UCSD-AML1 (cell line): ENCODE data around the gene OR8G5.
"Not testable (repeated sequence)": the region's sequence is repeated elsewhere in the genome, so short reads cannot be mapped to it uniquely, and the experiment has no call there.

Experiments
- DNase-seq: peaks from one replicate; lab custom pipeline; 2025; ENCODE audit not compliant: unreplicated experiment; lab: John Stamatoyannopoulos, UW

The OR8G5 gene, protein sequence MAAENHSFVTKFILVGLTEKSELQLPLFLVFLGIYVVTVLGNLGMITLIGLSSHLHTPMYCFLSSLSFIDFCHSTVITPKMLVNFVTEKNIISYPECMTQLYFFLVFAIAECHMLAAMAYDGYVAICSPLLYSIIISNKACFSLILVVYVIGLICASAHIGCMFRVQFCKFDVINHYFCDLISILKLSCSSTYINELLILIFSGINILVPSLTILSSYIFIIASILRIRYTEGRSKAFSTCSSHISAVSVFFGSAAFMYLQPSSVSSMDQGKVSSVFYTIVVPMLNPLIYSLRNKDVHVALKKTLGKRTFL

DNA sequence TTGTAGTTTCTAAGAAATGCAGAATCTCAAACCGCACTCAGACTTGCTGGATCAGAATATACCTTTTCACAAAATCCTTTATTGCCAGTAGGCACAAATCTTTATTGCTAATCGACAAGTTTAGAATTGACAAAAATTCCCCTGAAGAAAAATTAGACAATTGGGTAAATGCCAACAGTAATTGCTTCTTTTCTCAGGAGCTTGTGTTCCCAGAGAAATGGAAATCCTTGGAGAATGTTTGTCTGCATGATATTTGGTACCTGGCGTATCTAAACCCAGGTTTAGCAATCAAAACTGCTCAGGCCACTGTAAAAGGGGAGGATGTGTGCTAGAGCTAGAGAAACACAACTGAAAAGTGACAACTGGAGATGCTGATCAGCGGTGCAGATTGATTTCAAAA is at the start of gene OR8G5:
Gene OR8G5 (plus strand): TSS at position 301 of the 400 bp plus-strand sequence. CDS start 8,556 bp downstream, outside the sequence.
- no peak for DNase-seq

DNA sequence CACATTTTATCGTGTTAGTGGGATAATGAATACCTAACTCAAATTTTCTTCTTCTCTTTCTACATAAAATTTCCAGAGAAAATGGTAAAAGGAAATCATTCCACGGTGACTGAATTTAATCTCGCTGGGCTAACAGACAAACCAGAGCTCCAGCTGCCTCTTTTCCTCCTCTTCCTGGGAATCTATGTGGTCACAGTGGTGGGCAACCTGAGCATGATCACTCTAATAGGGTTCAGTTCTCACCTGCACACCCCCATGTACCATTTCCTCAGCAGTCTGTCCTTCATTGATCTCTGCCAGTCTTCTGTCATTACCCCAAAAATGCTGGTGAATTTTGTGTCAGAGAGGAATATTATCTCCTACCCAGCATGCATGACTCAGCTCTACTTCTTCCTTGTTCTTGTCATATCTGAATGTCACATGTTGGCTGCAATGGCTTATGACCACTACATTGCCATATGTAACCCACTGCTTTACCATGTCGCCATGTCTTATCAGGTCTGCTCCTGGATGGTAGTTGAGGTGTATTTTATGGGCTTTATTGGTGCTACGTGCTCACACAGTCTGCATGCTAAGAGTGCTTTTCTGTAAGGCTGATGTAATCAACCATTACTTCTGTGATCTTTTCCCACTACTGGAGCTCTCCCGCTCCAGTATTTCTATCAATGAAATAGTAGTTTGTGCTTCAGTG is 48.9 kb upstream of the OR8G5 start:
- DNase-seq, result no peak

DNA sequence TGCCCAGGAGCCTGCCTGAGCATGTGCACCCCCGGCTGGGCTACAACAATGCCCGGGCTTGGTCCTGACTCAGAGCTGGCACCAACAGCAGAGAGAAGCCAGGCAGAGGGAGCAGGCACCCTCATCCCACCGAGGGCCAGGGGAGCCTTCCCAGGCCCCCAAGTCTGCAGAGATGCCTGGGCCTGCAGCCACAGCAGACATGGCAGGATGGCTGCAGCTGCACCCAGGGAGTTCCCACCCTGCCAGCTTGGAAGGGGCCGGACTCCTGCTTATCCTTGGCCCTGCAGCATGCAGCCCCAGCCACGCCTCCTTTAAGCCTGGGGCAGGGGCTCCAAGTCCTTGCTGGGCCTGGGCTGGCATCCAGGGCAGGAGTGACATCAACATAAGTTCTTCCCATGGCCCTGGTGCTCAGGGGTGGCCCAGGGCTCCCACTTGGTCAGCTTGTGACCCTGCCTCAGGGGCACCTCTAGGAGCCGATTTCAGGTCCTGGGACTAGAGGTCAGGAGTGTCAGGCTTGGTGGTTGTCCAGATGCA is 46.3 kb upstream of the OR8G5 start:
- DNase-seq, result no peak

DNA sequence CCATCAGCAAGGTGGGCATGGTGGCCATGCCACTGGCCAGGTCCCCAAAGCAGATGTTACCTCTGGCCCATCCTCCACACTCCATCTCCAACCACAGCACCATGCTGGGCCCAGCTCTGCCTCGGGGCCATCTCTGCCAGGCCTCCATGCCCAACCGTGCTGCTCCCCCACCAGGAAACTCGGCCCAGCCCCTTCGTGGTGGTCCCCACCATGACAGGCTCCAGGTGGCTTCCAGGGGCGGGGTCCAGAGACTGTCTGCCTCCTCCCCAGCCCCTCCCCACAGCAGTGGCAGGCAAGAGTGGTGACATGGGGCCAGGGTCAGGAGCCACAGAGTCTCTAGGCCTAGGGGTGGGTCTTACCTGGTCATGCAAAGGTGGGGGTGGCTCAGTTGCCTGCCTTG is 45.8 kb upstream of the OR8G5 start:
- no peak for DNase-seq

DNA sequence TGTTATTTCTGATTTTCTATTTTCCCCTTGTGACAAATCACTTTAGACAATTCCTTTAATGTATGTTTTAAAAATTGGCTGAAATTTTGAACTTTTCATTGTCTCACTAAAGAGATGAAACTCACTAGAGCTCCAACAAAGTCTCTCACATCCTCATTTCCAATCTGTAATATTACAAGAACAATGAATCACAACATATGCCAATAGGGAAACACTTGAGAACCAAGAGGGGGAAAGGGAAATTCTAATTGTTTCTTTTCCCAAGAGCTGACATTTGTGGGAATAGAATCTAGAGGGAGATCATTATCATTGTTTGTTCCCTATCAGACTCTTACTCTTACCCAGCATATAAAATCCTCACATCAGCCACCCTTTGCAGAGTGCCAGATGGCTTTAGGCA is 44.9 kb upstream of the OR8G5 start:
- DNase-seq, result no peak

DNA sequence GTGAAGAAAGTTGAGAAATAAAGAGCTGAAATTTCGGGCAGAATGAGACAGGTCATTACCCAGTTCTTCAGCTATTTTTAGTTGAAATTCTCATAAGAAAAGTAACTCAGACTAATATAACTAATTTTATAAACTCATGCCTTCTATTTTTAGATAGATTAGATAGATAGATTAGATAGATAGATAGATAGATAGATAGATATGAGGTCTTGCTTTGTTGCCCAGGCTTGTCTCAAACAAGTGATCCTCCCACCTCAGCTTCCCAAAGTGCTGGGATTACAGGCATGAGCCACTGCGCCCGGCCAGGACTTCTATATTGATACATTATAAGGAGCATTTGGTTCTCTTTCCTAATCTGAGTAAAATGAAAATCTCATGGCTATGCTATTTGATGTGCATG is 42.1 kb upstream of the OR8G5 start:
- DNase-seq, result no peak

DNA sequence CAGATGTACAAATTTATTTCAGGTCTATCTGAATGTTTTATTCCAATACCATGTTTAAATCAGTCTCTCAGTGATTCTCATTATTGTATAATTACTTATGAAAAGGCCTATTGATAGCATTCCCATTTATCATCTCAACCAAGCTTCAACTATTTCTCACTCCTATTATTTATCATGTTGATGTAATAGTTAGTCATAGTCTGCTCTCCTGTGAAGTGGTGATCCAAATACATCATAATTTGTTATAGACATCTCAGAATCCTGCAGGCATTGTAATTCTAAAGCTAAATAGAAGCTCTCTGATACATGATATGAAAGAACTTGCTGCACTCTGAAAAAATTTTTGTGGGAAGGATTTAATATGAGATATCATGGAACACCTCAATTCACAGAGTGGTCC is 37.0 kb upstream of the OR8G5 start:
- no peak for DNase-seq

DNA sequence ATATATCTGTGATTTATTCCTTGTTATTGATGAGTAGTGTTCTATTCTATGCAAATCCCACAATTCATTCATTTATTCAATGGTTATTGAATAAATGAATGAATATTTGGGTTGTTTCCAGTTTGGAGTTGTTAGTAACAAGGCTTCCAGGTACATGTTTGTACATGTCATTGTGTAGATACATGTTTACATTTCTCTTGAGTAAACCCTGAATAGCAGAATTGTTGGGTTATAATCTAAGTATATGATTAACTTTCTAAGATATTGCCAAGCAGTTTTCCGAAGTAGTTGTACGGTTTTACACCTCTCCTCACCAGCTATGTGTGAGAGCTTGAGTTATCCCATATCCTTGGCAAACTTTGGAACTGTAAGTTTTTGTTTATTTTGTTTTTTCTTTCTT is 33.8 kb upstream of the OR8G5 start:
- DNase-seq, result no peak

DNA sequence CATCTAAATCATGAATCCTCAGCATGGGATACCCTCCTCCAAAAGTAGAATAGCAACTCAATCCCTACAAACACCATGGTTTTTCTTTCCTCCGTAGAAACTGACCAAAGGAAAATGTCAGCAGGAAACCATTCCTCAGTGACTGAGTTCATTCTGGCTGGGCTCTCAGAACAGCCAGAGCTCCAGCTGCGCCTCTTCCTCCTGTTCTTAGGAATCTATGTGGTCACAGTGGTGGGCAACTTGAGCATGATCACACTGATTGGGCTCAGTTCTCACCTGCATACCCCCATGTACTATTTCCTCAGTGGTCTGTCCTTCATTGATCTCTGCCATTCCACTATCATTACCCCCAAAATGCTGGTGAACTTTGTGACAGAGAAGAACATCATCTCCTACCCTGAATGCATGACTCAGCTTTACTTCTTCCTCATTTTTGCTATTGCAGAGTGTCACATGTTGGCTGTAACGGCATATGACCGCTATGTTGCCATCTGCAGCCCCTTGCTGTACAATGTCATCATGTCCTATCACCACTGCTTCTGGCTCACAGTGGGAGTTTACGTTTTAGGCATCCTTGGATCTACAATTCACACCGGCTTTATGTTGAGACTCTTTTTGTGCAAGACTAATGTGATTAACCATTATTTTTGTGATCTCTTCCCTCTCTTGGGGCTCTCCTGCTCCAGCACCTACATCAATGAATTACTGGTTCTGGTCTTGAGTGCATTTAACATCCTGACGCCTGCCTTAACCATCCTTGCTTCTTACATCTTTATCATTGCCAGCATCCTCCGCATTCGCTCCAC is 31.4 kb upstream of the OR8G5 start:
- not testable (repeated sequence) for DNase-seq

DNA sequence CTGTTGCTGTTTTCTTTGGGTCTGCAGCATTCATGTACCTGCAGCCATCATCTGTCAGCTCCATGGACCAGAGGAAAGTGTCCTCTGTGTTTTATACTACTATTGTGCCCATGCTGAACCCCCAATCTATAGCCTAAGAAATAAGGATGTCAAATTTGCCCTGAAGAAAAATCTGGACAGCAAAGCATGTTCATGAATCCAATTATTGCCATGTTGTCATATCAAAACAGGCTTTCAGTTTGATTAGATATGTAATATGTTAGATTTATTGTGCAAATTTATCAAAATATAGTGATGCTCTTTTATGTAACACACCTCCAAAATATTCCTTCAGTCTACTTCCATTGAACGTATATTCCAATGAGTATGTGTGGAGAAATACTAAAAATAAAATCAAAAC is 30.7 kb upstream of the OR8G5 start:
- DNase-seq, result no peak

DNA sequence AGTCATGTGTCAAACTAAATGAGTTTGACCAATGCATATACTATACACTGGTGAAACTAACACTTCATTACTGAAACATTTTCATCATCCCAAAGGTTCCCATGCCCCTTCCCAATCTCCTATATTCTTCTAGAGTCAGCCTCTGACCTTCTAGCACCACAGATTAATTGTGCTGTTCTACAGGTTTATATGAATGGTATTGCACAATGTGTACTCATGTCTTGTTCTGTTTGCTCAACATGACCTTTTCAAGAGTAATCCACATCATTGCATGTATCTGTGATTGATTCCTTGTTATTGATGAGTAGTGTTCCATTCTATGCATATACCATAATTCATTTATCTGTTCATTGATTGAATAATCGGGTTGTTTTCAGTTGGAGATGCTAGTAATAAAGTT is 22.8 kb upstream of the OR8G5 start:
- no peak for DNase-seq

DNA sequence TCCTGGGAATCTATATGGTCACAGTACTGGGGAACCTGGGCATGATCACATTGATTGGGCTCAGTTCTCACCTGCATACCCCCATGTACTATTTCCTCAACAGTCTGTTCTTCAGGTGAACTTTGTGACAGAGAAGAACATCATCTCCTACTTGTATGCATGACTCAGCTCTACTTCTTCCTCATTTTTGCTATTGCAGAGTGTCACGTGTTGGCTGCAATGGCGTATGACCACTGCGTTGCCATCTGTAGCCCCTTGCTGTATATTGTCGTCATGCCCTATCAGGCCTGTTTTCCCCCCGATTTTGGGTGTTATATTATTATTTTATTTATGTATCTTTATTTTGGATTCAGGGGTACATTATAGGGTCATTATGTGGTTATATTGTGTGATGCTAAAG is 17.7 kb upstream of the OR8G5 start:
- no peak for DNase-seq

DNA sequence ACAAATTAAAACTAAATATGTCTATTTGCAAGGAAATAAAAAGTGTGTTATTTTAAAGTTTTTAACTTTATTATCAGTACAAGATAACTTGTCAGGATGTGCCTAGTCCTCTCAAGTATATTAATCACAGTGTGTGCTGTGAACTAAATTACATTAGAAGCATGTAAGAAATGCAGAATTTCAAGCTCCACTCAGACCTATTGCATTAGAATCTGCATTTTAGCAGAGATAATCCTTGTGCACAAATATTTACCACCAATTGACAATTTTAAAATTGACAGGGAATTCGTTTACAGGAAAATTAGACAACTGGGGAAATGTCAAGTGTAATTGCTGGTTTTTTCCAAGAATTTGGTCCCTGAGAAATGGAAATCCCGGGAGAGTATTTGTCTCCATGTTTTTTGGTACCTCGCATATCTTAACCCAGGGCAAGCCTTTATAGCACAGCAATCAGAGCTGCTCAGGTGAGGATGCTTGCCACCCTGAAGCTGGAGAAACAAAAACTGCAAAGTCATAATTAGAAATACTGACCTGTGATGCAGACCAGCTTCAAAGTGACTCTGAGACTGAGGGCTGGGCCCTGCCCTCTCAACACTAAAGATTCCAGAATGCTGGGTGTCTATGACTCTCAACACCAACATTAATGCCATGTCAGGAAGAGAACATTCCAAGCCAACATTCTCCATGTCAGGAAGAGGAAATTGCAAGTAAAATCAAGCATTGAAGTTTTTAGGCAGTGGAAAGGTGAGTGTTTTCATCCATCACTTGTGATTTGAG is 15.4 kb upstream of the OR8G5 start, which contains the start of gene OR8G1:
Gene OR8G1 (plus strand): TSS at position 475 of the 777 bp plus-strand sequence. CDS start 8,581 bp downstream, outside the sequence.
- no peak for DNase-seq

DNA sequence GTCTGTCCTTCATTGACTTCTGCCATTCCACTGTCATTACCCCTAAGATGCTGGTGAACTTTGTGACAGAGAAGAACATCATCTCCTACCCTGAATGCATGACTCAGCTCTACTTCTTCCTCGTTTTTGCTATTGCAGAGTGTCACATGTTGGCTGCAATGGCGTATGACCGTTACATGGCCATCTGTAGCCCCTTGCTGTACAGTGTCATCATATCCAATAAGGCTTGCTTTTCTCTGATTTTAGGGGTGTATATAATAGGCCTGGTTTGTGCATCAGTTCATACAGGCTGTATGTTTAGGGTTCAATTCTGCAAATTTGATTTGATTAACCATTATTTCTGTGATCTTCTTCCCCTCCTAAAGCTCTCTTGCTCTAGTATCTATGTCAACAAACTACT is 6.3 kb upstream of the OR8G5 start:
- not testable (repeated sequence) for DNase-seq

DNA sequence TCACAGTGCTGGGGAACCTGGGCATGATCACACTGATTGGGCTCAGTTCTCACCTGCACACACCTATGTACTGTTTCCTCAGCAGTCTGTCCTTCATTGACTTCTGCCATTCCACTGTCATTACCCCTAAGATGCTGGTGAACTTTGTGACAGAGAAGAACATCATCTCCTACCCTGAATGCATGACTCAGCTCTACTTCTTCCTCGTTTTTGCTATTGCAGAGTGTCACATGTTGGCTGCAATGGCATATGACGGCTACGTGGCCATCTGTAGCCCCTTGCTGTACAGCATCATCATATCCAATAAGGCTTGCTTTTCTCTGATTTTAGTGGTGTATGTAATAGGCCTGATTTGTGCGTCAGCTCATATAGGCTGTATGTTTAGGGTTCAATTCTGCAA is 8.9 kb downstream of the OR8G5 start:
- not testable (repeated sequence) for DNase-seq

DNA sequence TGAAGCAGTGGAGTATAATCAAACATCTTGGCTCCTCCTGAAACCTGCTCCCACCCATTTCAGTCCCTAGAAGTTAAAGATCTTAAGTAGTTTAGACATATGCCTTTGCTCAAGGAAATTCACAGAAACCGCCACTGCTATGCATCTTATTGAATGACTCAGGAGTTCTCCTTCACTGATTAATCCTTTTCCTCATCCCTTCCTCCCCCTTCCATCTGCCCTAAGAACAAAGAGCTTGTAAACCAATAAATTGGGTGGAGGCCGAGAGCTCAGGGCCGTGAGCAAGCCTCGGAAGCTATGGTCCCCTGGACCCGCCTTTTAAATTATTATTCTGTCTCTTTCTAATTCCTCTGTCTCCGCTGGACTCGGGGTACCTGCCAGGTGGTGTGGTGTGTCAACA is 14.7 kb downstream of the OR8G5 start:
- DNase-seq, result not testable (repeated sequence)

DNA sequence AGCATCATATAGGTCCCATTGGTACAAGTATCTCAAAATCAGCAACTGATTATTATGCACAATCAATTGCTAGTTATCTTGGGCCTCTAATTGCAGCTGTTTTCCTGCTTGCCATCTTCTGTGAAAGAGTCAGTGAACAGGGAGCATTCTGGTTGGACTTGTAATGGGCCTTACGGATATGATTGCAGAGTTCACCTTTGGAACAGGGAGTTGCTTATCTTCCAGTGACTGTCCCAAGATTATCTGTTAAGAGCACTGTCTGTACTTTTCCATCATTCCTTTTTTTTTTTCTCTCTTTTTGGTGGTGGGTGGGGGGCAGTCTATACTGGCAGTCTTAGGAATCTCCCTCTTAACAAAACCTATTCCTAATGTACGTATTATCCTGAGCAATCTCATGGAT is 17.8 kb downstream of the OR8G5 start:
- DNase-seq, result no peak

DNA sequence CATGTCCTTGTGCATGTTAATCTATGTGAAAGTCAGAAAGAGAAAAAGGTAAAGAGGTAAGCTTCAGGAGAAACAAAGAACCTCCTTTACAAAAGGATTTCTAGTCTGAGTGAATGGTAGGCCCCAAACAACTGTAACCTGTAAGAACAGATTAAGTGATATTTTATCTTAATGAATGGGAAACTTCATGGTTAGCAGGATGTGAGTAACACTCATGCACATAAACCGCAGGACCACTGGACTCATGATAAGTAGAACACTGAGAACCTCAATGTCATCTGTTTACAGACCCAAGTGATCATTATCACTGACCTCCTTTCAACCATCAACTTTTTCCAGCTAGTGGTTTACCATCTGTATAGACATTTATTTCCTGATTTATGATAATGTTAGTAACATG is 19.9 kb downstream of the OR8G5 start:
- DNase-seq, result peak; percentile 14

DNA sequence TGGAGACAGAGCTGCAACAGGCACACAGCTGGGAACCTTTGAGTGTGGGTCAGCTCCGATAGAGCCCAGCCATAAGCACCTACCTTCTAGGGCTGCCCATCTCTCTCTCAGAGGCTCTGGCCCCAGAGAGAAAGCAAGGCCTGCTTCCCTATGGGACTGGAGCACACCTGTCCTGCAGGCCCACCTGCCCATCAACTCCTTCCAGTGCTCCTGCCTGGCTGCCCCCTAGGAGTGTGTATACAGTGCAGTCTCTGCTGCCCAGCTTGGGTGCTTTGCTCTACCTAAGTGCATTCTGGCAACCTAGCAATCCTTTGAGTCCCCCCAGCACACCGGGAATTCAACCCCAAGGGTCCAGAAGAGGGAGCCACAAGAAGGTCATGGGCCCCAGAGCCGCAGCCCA is 21.0 kb downstream of the OR8G5 start:
- no peak for DNase-seq

DNA sequence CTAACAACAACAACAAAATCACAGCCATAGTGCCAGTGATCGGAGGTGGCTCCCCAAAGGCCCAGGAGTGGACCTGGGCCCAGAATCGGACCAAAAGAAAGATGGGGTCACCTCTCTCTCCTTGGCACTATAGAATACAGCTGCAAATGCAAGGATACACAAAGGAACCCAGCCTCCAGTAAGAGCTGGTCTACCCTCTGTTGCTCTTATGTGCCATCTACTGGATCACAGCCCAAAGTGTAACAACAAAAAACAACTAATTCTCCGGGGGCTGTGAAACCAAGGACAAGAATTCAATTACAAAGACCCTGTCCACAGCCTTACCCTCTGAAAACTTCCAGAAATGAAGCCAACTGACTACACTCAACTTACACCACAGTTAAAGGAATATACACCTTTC is 21.6 kb downstream of the OR8G5 start:
- DNase-seq, result peak; percentile 44

DNA sequence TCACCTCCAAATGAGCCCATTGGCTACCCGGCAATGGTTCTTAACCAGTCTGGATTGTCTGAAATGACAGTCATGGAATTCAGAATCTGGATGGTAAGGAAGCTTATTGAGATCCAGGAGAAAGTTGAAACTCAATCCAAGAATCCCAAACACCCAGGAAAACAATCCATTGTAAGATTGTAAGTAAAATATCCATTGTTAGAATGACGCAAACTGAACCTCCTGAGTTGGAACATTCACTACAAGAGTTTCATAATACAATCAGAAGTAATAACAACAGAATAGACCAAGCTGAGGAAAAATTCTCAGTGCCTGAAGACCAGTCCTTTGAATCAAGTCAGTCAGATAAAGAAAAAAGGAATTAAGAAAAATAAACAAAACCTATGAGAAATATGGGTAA is 22.1 kb downstream of the OR8G5 start:
- no peak for DNase-seq
